ENCODE data around the gene STAC. TPM values are rescaled to one million over a fixed set of nuclear protein-coding genes. Genes with fewer than 3 reads are reported as not detected.

The STAC gene
- total and polyA plus RNA-seq, 2 donors (not counting 3 experiments of a cell fraction or from before 2014, with no cell fraction given), result 0.03 to 0.88 TPM

DNA sequence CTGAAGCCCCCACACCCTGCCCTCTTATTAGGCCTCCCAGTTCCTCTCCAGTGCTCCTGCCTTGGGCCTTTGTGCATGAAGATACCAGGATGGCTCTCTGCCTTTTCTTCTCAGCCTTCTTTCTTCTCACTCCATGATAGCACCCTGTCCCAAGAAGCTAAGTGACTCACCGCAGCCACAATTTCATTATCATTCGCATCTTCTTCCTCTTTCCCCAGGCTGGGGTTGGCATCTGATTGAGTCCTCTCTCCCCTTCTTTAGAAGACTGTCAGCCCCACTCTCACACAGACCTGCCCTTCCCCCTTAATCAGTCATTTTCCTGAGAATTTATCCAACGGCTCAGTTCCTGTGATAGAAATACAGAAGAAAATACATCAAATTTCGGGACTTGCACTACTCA is 102.0 kb downstream of the STAC start:
- Histone ChIP-seq H3K9me1 (replicated peaks; ENCODE audit: control insufficient read depth, extremely low read depth, insufficient read depth, low read length) (no peaks in the 10 kb centered on the region), H3K4me2 (ENCODE audit: insufficient read depth, low read length) (no peak overlapping the region), H4K20me1 (replicated peaks; ENCODE audit: control insufficient read depth, extremely low read depth, insufficient read depth, low read length) (no peaks in the 10 kb centered on the region), H3K79me2 (ENCODE audit: control insufficient read depth, insufficient read depth, low read length) (no peaks in the 10 kb centered on the region), H3K27me3 (ENCODE audit: control insufficient read depth in 2 of 2, insufficient read depth in 2 of 2, low read length in 2 of 2) (no peaks in the 10 kb centered on the region), H3K9ac (replicated peaks; ENCODE audit: extremely low read depth, insufficient read depth, low read length) (no peak overlapping the region), H3K4me3 (replicated peaks in 1 of 3; ENCODE audit: insufficient read depth in 1 of 3, low read depth in 1 of 3, low read length in 3 of 3) (no peak overlapping the region), H3K27ac (ENCODE audit: insufficient read depth, low read depth, low read length) (no peak overlapping the region), H3K9me3 (replicated peaks; ENCODE audit: control insufficient read depth, insufficient read depth, low read length) (peaks cover 2% of the 10 kb centered on the region), H3K36me3 (ENCODE audit: control insufficient read depth in 2 of 2, extremely low read depth in 1 of 2, insufficient read depth in 2 of 2, low read length in 2 of 2) (no peaks in the 10 kb centered on the region), H3K4me1 (ENCODE audit: control insufficient read depth, extremely low read depth, insufficient read depth, low read length) (no peaks in the 10 kb centered on the region), H2AFZ (ENCODE audit: low read depth, low read length) (no peak overlapping the region)
- CTCF ChIA-PET, result no interaction called here
- BruUV-seq (replicated peaks), result no TSS peak
- intact Hi-C loops (cut with micrococcal nuclease) (no loop called here), dilution Hi-C loops (cut with MboI; ENCODE audit: extremely low pct_ligation_motif_present, low sequenced_read_pairs) (no loop called here)
- FAIRE-seq (no peak), DNase-seq (ENCODE audit: low read depth, low spot score) (no peak)
- no peak for TF ChIP-seq POLR2AphosphoS5 (IDR thresholded peaks at IDR 0.05; ENCODE audit: insufficient read depth, low read depth, low read length)
- TF ChIP-seq MYC (IDR thresholded peaks at IDR 0.05; ENCODE audit: low read depth, low read length), result no peak
- TF ChIP-seq EZH2 (IDR thresholded peaks at IDR 0.05; ENCODE audit: borderline replicate concordance, low read depth, low read length, severe bottlenecking), result no peak
- TF ChIP-seq JUN (IDR thresholded peaks at IDR 0.05; ENCODE audit: borderline replicate concordance, insufficient read depth, insufficient read length, low read depth), result no peak
- no peak for TF ChIP-seq POLR2A (IDR thresholded peaks at IDR 0.05; ENCODE audit: low read depth, low read length)
- TF ChIP-seq, protein P1, sequence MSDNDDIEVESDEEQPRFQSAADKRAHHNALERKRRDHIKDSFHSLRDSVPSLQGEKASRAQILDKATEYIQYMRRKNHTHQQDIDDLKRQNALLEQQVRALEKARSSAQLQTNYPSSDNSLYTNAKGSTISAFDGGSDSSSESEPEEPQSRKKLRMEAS (IDR thresholded peaks at IDR 0.05; ENCODE audit: insufficient read depth, insufficient read length), result no peak
- no peak for TF ChIP-seq FOS (IDR thresholded peaks at IDR 0.05; ENCODE audit: borderline replicate concordance, insufficient read depth, low read length)
- no peak for TF ChIP-seq CTCF (IDR thresholded peaks at IDR 0.05; ENCODE audit: extremely low read depth in 1 of 2, insufficient read depth in 1 of 2, low read depth in 1 of 2, low read length in 2 of 2)
- no peak for TF ChIP-seq GATA2 (IDR thresholded peaks at IDR 0.05; ENCODE audit: insufficient read depth, insufficient read length, low read depth, low read length)
- POLR2A ChIA-PET, result no interaction called here

All from endothelial cell of umbilical vein (primary cell).